ENCODE measurements around the gene SGTB.

The SGTB gene

GRCh38 chr5:65766175-65766574 lies 44.3 kb upstream of the SGTB start:
- H3K27ac ChIP-seq, result no peak overlapping the region

GRCh38 chr5:65765582-65765981 lies 43.7 kb upstream of the SGTB start:
- TF ChIP-seq CTCF (conservative IDR thresholded peaks at IDR 0.05) (no peak), ZFX (IDR thresholded peaks at IDR 0.05) (no peak)
- H3K27ac ChIP-seq, result no peak overlapping the region

More at GRCh38 chr5:65766175-65766574, 44.3 kb upstream of the SGTB start:
- no peak for TF ChIP-seq ZFX (IDR thresholded peaks at IDR 0.05)
- TF ChIP-seq CTCF (conservative IDR thresholded peaks at IDR 0.05), result no peak

GRCh38 chr5:65762234-65762633 lies 40.3 kb upstream of the SGTB start:
- TF ChIP-seq ZFX (IDR thresholded peaks at IDR 0.05) (no peak), CTCF (conservative IDR thresholded peaks at IDR 0.05) (no peak)

DNA sequence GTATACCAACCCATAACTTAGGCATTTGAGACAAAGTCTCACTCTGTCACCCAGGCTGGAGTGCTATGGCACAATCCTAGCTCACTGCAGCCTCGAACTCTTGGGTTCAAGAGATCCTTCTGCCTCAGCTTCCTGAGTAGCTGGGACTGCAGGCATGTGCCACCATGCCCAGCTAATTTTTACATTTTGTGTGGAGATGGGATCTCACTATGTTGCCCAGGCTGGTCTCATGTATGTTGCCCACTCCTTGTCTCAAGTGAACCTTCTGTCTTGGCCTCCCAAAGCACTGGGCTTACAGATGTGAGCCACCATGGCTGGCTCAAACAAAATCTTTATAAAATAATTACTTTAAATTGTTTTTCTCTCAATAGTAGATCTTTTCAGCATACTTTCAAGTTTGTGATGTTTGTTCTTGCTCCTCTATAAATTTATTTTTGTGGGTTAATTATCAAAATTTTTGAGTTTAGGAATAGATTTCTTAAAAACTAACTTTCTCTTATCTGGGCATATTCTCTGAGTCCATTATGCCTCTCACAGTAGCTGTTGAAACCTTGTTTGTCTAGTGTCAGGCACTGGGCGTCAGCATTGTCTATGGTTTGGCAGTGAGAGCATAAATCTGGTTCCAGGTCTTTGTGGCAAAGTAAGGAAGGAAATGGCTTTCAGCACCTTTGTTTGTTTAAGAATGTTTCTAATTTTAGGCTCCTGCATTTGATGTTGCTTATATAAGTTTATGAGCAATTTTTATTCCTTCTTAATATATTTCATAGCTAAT lies 38.8 kb upstream of the SGTB start:
- TF ChIP-seq ZFX (IDR thresholded peaks at IDR 0.05), result no peak
- peak; percentile 47 for TF ChIP-seq CTCF (conservative IDR thresholded peaks at IDR 0.05)
- no peak overlapping the region for H3K27ac ChIP-seq

More at GRCh38 chr5:65762234-65762633, 40.3 kb upstream of the SGTB start:
- H3K27ac ChIP-seq, result no peak overlapping the region

- no peak overlapping the region for H3K27ac ChIP-seq
- TF ChIP-seq ZFX (IDR thresholded peaks at IDR 0.05) (no peak), CTCF (conservative IDR thresholded peaks at IDR 0.05) (no peak)
These were observed 36.7 kb upstream of the SGTB start for GRCh38 chr5:65758546-65759144.

- TF ChIP-seq CTCF (conservative IDR thresholded peaks at IDR 0.05) (no peak), ZFX (IDR thresholded peaks at IDR 0.05) (no peak)
- H3K27ac ChIP-seq, result no peak overlapping the region
These were observed 31.3 kb upstream of the SGTB start for GRCh38 chr5:65753189-65753588.

- no peak overlapping the region for H3K27ac ChIP-seq
- no peak for TF ChIP-seq CTCF (conservative IDR thresholded peaks at IDR 0.05)
- no peak for TF ChIP-seq ZFX (IDR thresholded peaks at IDR 0.05)
These were observed 29.0 kb upstream of the SGTB start for GRCh38 chr5:65750938-65751337.

Measured in C4-2B (cell line).